Measurements from ENCODE around the gene NET1.

Gene NET1

GRCh38 chr10:5480162-5480941, 68.0 kb downstream of the NET1 start:
- TF ChIP-seq, protein P1, sequence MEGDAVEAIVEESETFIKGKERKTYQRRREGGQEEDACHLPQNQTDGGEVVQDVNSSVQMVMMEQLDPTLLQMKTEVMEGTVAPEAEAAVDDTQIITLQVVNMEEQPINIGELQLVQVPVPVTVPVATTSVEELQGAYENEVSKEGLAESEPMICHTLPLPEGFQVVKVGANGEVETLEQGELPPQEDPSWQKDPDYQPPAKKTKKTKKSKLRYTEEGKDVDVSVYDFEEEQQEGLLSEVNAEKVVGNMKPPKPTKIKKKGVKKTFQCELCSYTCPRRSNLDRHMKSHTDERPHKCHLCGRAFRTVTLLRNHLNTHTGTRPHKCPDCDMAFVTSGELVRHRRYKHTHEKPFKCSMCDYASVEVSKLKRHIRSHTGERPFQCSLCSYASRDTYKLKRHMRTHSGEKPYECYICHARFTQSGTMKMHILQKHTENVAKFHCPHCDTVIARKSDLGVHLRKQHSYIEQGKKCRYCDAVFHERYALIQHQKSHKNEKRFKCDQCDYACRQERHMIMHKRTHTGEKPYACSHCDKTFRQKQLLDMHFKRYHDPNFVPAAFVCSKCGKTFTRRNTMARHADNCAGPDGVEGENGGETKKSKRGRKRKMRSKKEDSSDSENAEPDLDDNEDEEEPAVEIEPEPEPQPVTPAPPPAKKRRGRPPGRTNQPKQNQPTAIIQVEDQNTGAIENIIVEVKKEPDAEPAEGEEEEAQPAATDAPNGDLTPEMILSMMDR (IDR thresholded peaks at IDR 0.05), result no peak

GRCh38 chr10:5481121-5481520, 68.8 kb downstream of the NET1 start:
- TF ChIP-seq, protein P1 (IDR thresholded peaks at IDR 0.05), result no peak

DNA sequence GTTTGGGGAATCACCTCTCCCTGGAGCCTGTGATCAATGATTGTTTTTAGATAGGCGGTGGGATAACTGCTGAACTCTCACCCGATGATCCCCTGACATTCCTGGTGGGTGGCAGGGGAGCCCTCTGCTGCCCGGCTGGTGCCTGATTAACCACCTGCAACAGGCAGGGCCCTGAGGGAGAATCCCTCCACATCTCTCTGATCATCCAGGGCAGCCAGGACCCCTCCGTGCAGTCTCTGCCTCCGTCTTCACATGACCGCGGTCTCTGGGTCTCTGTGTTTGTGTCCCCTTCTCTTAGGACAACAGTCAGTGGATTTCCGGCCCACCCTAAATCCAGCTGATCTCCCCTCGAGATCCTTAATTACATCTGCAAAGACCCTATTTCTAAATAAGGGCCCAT, 69.7 kb downstream of the NET1 start:
- TF ChIP-seq, protein P1 (IDR thresholded peaks at IDR 0.05), result no peak

- TF ChIP-seq, protein P1 (IDR thresholded peaks at IDR 0.05), result no peak
Measured at GRCh38 chr10:5484205-5484604, 71.8 kb downstream of the NET1 start.

- TF ChIP-seq, protein P1 (IDR thresholded peaks at IDR 0.05), result no peak
Measured at GRCh38 chr10:5485290-5485689, 72.9 kb downstream of the NET1 start.

DNA sequence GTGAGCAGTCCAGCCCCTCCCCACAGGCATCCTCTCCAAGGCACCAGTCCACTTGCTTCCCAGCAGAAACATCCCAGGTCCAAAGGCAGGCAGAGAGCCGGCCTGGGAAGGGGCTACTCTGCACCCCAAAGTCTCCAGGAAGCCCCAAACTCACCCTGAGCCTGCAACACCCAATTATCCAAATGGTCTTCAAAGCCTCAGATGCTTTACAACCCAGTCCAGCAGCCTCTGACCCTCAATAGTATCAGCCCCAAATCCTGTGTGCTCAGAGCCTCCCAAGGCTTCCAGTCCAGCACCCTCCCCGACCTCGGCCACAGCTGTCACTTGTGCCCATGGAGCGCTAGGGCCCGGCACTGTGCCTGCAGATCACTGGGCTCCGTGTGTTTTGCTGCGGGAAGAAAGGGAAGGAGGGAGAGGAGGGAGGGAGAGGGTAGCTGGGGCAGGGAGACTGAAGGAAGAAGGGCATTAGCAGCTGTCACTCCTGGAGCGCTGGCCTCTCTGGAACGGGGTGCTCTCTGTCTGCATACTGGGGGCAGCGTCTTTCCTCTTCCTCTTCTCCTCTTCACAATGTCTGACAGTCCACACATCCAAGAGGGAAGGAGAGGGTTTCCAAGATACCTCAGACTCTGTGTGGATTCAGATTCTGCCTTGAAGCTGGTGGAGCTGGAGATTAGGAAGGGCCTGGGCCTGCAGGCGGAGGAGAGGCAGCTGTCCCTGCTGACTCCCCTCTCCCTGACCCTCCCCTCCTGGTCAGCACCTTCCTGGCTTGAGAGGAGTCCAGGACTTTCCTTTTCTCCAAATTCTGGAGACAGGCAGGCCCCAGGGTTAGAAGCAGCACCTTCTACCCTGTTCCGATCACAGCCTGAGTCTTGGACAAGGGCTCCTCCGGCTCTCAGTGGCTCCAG, 73.8 kb downstream of the NET1 start:
- TF ChIP-seq, protein P1 (IDR thresholded peaks at IDR 0.05), result no peak

- TF ChIP-seq, protein P1 (IDR thresholded peaks at IDR 0.05), result no peak
Measured at GRCh38 chr10:5486853-5487235, 74.5 kb downstream of the NET1 start.

Measured in LNCAP (cell line).